Skeletal muscle cell (primary cell): Measurements from ENCODE around the gene KMO.
A peak's percentile ranks its signal among the peaks of the same experiment; 100 is the strongest.

ENCODE experiments used
- DNase-seq: peaks from one replicate; pipeline ENCODE4 v3.0.0-alpha.2; 2010; ENCODE audit warnings: low read depth
- H3K4me3 ChIP-seq: 2 replicates; pipeline ENCODE4 v1.5.1; 2011; ENCODE audit warnings: low read depth, mild to moderate bottlenecking, control low read depth, low read length, moderate library complexity

KMO gene

DNA sequence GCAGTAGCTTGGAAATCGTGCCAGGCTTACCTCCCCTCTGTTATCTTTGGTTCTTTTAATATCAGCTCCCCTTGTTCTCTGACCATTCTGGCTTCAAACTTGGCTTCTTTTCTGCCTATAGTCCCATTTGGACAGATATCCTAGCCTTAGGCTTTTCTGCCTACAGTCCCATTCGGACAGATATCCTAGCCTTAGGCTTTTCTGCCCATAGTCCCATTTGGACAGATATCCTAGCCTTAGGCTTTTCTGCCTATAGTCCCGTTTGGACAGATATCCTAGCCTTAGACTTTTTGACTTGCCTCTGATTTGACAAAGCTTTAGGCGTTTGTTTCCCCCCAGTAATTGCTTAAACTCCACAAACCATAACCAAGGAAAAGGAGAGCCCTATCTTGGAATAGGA is 82.4 kb downstream of the KMO start:
- no peak overlapping the region for H3K4me3 ChIP-seq
- no peak for DNase-seq

DNA sequence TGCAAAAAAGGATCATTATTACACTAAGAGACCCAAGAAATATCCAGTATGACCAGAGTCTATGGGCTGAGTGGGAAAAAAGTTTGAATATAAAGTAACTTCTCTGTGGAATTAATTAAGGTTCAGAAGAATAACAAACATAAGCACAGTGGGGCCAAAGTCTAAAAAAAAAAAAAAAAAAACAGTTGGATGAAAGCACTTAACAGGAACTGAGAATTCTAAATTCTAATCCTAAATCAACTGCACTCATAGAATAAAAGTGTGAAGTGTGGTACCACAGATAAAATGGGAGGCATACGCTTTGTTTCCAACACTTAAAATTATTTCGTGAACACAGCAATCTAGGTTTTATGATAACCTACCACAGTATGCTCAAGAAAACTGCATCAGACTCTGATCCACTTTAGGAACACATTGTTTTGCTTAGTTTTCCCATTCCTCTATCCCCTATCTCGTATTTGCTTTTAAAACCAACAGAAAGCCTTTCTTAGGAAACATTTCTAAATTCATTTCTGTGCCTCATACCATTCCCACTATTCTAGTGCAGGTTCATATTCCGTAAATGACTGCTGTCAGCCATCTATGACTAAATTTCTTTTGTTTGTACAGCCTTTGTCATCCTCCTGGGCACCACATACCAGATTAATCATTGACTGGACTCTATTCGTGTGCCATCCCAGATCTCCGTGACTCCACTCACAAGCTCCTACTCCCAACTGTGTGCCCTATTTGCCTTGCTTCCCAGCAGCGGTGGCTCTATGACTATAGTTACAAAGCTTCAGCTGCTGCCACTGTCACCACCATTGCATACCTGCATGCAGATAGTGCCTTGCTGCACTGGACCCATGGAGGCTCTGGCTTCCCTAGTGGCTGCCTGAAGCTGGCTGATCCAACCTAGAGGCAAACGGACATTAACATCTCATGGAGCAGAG is 83.1 kb downstream of the KMO start:
- no peak for DNase-seq
- no peak overlapping the region for H3K4me3 ChIP-seq

DNA sequence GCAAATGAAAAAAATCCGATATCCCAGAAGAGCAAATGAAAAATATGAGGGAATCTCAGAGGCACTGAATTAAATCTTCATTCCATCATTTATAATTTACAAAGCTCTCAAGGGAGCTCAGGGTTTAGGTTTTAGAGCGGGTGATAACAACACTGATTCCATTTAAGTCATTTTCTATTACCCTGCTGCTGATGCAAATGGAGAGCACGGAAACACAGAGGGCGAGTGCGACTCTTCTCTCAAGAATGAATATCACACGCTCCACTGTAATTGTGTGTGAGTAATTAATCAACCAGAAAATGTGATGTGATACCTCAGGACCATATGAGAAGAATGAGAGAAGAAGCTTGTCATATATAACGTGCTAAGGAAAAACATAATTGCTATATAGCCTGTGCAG is 85.2 kb downstream of the KMO start:
- no peak for DNase-seq
- no peak overlapping the region for H3K4me3 ChIP-seq

DNA sequence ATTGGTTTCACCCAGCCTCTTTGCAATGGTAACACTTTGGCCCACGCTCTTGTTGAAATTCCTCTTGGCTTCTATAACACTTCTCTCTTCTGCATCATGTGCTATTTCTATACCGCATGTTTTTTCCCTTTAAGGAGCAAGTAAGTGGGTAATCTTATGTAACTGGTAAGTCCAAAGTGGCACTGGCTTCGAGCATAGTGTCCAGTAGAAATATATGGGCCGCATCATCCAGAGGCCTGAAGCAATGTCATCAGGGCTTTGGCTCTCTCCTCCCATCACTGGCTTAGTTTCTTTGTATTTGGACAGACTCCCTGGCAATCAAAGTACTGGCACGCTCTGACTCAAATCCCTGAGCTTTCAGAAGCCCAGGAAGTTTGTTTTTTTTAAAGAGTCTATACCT is 90.5 kb downstream of the KMO start:
- no peak for DNase-seq
- no peak overlapping the region for H3K4me3 ChIP-seq

DNA sequence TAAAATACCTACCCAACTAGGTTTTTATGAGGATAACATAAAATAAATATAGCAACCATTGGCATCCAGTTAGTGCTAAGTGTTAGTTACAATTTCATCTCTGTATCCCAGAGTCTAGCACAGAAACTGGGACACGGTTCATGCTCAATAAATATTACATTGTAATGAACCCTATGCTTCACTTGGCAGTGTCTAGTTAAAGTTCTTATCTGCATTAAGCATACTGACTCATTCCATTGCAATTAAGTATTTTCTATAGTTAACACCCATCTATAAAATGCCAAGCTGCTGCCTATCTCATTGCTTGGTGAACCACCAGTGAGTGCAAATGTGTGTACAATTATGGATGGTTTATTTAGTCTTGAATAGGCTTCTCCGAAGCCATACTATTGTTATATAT is 92.8 kb downstream of the KMO start:
- DNase-seq = no peak

DNA sequence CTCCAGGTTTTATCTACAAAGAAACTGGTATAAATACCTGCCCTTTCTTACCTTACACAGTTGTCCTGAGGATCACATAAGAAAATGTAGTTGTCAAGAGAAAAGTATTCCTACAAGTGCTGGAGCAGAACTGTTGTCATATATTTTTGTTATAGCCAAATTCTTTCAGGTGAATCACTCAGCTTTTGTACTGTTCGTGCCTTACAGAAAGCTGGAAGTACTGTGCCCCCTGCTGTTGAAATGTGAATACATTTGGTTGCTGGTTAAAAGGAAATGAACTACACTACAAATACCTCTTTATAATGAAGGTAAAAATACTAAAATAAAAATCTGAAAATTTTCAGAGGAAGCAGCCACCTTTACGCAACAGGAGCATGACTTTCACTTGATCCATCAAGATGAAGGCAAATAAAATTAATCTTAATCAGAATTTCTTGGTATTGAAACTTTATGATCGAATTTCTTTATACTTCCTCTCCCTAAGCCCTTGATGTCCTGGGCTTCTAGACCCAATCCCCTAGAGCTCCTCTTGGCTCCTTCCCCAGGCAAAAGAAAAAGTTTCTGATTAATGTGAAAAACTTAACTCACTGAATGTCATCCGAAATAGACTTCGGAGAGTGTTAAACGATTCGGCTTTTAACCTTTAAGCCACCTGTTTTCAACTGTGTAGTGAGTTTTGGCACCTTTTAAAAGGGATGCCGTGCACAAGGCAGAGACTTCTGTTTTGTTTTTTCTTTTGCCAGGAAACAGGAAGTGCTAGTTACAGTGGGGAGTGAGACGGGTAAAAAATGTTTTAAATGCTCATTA is 95.5 kb downstream of the KMO start:
- no peak for DNase-seq
- no peak overlapping the region for H3K4me3 ChIP-seq

More for the DNA sequence above, 92.8 kb downstream of the KMO start:
- H3K4me3 ChIP-seq = no peak overlapping the region

DNA sequence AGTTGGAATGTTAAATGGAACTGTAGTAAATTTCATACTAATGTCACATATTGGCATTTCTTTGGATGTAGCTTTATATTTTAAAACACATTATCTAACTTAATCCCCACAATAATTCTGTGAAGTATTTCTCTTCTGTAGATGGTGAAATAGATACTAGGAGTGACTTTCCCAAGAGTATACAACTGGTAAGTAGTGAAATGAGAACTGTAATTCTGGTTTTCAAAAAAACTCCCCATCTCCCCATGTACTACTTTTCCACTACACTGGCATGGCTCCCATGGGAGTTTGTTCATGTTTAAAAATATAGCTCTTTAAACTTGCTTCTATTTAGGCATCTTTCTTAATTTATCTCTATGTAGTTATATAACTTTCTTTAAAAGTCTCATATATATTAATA is 97.8 kb downstream of the KMO start:
- no peak overlapping the region for H3K4me3 ChIP-seq
- DNase-seq = no peak

DNA sequence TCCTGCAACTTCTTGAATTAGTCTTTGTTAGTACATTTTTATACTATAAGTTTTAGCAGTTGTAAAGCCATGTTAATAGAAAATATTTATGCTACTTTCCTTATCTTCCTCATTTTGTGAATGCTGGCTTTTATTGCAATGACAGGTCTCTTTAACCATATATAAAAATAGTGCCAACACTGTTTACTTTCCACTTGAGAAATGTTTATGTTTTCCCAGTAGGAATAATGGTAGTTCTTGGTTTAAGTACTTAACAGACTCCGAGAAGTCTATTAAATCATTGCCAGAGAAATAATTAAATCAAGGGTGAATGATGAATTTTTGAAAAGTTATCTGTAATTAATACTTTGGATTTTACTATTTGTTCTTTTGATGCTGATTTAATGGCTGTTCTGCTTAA is 98.3 kb downstream of the KMO start:
- no peak overlapping the region for H3K4me3 ChIP-seq
- no peak for DNase-seq

DNA sequence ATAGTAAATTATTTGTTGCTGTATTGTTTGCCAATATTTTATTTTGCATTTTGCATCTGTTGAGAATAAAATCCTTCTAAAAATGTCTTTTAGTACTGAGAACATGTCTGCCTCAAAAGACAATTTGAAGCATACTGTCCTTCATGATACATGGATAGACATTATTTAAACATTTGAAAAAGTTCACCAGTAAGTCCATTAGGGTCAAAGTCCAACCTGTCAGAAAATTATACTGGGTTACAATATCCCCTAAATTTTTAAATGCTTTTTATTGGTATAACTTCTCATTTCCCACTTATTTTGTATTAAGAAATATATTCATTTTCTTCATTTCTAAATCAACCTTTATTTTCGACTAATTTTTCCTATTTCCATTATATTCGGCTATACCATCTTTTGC is 98.7 kb downstream of the KMO start:
- DNase-seq = no peak
- H3K4me3 ChIP-seq = no peak overlapping the region

DNA sequence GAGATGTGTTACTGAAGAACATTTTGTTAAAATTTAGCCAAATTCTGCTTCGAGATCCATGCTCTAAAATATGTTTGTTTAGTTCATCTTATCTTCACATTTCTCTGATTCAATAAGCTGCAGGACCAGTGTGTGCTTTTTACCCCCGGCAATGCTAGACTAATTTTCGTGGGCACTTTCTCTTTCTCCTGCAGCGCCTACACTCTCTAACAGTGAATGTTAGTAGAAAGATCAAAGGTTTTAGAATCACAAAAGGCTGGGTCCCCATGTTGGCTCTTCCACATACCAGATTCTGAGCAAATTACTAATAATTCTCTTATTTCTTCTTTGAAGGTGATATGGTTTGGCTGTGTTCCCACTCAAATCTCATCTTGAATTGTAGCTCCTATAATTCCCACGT is 99.5 kb downstream of the KMO start:
- no peak for DNase-seq
- H3K4me3 ChIP-seq = no peak overlapping the region

DNA sequence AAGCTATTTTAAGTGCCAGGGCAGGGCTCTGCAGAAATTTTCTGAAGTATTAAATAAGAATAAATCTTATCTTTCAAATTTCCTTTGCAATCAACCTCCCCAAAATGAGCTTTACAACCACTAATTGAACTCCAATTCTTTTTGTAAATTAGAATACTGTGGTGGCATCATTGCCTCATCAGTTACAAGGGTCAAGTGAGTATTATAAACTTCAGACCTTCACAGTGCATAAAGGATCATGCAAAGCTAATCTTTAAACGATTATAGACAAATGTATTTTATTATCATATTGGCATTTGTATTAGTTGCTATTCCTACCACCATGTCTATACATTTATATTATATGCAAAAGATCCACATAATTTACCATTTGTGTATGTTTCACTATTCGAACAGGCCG is 100.8 kb downstream of the KMO start:
- DNase-seq = no peak
- no peak overlapping the region for H3K4me3 ChIP-seq

DNA sequence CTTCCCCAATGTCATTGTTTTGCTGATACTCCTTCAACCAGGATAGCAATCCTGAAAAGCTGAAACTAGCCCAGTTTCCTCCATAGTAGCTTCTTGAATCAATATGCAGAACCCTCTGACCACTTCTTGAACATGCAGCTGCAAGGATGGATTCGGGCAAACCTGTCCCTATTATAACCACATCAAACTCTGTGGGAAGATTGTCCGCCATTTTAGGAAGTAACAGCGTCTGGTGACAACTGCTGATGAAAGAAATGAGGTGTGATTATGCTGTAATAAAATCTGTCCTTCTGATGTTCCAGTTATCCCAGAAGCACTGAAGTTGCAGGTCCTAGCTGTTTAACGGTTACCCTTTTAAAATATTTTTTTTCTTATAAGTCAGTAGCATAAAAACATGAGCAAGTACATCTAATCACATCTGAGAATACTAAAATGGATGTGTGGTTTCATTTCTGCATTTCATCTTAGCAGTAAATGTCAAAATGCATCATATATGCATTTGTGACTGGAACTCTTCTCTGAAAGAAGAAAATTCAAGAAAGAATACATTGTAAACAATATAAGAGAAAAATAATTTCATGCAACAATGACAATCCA is 103.5 kb downstream of the KMO start:
- DNase-seq = no peak

DNA sequence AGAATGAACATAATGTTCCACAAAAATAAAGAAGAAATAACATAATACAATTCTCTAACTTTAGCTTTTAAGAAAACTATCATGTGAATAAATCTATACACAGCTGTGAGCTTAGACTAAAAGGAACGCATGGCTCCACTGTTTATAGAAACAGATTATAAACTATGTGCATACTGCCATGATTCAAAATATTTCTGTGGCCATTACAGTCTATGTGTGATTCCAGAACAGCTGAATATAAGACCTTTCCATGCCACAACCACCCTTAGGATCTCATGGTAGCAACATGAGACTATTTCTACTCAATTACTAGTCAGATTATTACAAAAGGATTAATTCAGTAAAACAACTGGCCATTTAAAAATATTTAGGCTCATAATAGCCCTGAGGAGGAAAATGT is 104.1 kb downstream of the KMO start:
- no peak for DNase-seq
- H3K4me3 ChIP-seq = no peak overlapping the region

More for the DNA sequence above, 103.5 kb downstream of the KMO start:
- no peak overlapping the region for H3K4me3 ChIP-seq

DNA sequence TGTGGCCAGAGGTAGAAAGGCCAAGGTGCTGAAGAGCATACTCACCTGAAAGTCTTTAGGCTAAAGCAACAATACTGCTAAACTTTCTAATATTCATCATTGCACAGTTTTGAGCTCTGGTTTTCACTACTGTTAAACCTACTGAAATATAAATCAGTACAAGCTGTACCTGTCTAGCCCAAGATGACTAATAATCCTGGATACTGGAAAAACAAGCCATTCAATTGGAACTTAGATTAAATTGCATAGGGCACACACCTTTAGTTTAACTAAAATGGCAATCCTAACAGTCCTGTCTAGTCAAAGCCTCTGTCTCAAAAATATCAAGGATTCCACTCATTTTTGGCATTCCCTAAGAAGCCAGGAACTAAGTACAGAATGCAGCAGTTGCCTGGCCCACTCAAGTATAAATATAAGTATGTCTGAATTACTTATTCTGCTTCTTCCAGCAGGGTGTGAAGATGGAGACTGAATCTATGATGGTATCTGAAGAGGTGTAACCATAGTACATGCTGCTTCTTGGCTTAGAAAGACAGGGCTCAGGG is 104.9 kb downstream of the KMO start:
- H3K4me3 ChIP-seq = peak overlapping the region; percentile 97
- no peak for DNase-seq

DNA sequence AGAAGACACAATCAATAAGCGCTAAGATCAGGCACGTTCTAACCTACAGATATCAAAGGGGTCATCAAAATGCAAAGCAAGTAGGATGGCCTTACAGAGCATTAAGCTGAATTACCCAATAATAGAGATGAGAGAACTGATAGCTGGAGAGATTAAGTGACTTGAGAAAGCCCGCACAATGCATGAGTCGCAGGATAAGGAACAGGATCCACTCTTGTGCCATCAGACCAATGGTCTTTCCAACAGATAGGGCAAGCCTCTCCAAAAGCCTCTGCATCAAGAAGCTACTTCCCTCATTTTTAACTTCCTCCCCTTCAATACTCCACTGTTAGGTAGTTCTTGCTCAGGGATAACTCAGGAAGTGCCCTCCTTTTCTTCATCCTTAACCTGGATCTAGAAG is 105.4 kb downstream of the KMO start:
- H3K4me3 ChIP-seq = peak overlapping the region; percentile 97
- no peak for DNase-seq

DNA sequence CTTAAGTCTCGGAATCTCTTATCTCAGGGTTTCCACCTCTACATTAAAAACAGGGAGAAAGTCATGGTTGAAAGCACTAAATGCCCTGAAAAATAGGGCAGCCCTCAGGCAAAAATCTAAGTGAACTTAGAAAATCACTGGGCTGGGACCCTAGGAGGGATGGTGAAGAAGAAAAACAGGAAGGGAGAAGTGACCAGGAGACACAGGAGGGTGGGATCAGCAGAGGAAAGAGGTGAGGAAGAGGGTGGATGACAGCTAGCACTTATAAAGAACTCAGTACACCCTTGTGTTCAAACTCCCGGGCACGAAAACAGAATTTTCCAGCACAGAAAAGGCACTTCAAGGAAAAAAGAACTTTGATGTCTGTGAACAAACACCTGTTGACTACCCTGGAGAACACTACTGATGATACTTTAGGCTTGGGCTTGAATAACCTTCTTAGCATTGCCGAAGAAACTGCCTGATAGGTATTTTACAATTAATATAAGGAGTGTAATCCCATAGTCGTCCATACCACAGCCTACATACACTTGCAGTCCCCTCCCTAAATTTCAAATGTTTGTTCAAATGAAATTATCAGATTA is 106.0 kb downstream of the KMO start:
- no peak for DNase-seq
- peak overlapping the region; percentile 97 for H3K4me3 ChIP-seq

DNA sequence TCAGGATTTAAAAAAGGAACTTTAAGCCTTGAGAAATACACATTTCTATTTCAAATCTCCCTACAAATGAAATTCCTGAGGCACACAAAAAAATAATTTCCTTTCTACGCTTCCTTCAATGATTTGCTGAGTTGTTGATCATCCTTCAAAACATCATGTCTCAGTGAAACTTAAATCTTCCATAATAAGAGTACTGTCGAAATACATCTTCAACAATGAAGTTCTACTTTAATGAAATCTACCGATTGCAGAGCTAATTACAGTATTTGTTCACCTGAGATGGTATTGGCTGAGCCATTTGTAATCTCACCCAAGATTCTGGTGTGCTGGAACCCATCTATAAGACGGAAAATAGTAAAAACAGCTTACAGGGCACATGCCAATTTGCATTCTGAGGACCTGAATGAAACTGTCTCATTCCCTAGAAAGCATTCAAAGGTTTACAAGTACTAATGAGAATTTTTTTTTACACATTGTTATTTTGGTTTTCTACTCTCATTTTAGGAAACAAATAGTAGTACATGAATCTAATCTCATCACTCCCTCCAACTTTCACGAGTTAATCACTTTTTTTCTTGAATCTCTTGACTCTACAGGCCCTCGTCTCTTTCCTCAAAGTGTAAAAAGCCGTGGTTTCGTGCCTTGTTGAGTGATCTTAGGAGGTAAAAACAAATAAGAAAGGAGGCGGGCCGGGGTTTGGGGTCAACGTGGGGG is 106.9 kb downstream of the KMO start:
- H3K4me3 ChIP-seq = peak overlapping the region; percentile 97
- DNase-seq = no peak

DNA sequence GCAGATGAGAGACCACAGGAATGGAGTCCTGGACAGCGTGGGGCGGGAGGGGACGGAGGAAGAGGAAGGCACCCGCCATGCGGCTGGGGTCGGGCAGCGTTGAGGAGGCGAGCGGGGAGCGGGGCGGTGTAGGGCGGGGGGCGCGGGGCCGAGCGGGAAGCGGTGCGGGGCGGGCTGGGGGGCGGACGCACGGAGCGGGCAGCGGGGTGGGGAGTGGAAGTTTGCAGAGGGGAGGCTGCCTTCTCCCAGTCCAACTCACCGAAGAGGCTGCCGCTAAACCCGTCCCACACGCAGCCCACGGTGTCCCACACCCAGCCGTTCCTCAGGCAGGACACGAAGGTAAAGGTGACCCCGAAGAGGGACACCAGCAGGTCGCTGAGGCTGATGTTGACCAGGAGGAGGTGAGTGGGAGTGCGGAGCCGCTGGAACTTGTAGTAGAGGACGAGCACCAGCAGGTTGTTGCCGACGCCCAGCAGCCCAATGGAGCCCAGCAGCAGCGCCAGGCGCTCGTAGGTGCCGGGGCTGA is 107.5 kb downstream of the KMO start:
- DNase-seq = no peak
- peak overlapping the region; percentile 97 for H3K4me3 ChIP-seq
